ENCODE measurements around the gene RTKN2.

The RTKN2 gene

GRCh38 chr10:62268027-62268398 is 631 bp downstream of the RTKN2 start:
- Histone ChIP-seq H3K9me3 (ENCODE audit: insufficient read depth, low read depth, low read length) (no peaks in the 10 kb centered on the region), H3K36me3 (ENCODE audit: insufficient read depth, low read length) (no peaks in the 10 kb centered on the region), H3K4me2 (ENCODE audit: low read depth, low read length, poor library complexity, severe bottlenecking) (peak overlapping the region; percentile 76), H4K20me1 (ENCODE audit: insufficient read depth, low read length, poor library complexity, severe bottlenecking) (peaks cover 28% of the 10 kb centered on the region), H3F3A (ENCODE audit: low read depth) (peaks cover 9% of the 10 kb centered on the region; the same call in 1 of the 2 replicates), H3K79me2 (ENCODE audit: insufficient read depth, low read length) (peaks cover 55% of the 10 kb centered on the region), H3K9me2 (replicated peaks; ENCODE audit: low read depth, low read length) (no peaks in the 10 kb centered on the region), H2AFZ (ENCODE audit: low read length) (peak overlapping the region; percentile 91), H3K4me1 (ENCODE audit: insufficient read depth, low read length, poor library complexity, severe bottlenecking) (peaks cover 51% of the 10 kb centered on the region), H3K27me3 (ENCODE audit: insufficient read depth, low read length, poor library complexity, severe bottlenecking) (no peaks in the 10 kb centered on the region), H3K4me3 (ENCODE audit: low read length, poor library complexity, severe bottlenecking) (peak overlapping the region; percentile 93), H3K9ac (ENCODE audit: low read depth, low read length, poor library complexity, severe bottlenecking) (peak overlapping the region; percentile 98)
- TF ChIP-seq EZH2phosphoT487 (IDR thresholded peaks at IDR 0.05; ENCODE audit: borderline replicate concordance): no peak
- TF ChIP-seq, protein P1, sequence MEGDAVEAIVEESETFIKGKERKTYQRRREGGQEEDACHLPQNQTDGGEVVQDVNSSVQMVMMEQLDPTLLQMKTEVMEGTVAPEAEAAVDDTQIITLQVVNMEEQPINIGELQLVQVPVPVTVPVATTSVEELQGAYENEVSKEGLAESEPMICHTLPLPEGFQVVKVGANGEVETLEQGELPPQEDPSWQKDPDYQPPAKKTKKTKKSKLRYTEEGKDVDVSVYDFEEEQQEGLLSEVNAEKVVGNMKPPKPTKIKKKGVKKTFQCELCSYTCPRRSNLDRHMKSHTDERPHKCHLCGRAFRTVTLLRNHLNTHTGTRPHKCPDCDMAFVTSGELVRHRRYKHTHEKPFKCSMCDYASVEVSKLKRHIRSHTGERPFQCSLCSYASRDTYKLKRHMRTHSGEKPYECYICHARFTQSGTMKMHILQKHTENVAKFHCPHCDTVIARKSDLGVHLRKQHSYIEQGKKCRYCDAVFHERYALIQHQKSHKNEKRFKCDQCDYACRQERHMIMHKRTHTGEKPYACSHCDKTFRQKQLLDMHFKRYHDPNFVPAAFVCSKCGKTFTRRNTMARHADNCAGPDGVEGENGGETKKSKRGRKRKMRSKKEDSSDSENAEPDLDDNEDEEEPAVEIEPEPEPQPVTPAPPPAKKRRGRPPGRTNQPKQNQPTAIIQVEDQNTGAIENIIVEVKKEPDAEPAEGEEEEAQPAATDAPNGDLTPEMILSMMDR (conservative IDR thresholded peaks at IDR 0.05; ENCODE audit: low read length): no peak

DNA sequence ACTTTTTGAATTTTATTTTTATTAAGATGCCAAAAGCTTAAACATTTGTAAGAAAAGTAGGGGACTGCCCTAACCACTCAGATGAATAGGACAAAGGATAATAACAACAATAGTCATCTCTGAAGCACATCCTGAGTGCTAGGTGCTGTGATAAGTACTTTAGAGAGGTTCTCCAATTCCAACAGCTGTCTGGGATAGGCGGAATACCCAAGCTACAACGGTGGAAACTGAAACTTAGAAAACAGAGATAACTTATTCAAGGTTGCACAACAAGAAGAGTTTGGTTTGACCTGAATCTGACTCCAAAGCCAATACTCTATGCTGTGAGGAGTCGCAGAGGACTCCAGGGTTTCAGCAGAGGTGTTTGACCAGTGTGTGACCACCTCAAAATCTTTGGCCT is 2.0 kb downstream of the RTKN2 start:
- Histone ChIP-seq H3K9me2 (replicated peaks; ENCODE audit: low read depth, low read length) (no peaks in the 10 kb centered on the region), H3K9me3 (ENCODE audit: insufficient read depth, low read depth, low read length) (no peaks in the 10 kb centered on the region), H3K4me2 (ENCODE audit: low read depth, low read length, poor library complexity, severe bottlenecking) (peak overlapping the region; percentile 76), H3K4me1 (ENCODE audit: insufficient read depth, low read length, poor library complexity, severe bottlenecking) (peaks cover 65% of the 10 kb centered on the region), H4K20me1 (ENCODE audit: insufficient read depth, low read length, poor library complexity, severe bottlenecking) (peaks cover 28% of the 10 kb centered on the region), H3K36me3 (ENCODE audit: insufficient read depth, low read length) (no peaks in the 10 kb centered on the region), H3F3A (ENCODE audit: low read depth) (peaks cover 9% of the 10 kb centered on the region; the same call in 1 of the 2 replicates), H3K27me3 (ENCODE audit: insufficient read depth, low read length, poor library complexity, severe bottlenecking) (no peaks in the 10 kb centered on the region), H3K4me3 (ENCODE audit: low read length, poor library complexity, severe bottlenecking) (peak overlapping the region; percentile 93), H3K79me2 (ENCODE audit: insufficient read depth, low read length) (peaks cover 69% of the 10 kb centered on the region), H3K9ac (ENCODE audit: low read depth, low read length, poor library complexity, severe bottlenecking) (peak overlapping the region; percentile 98), H2AFZ (ENCODE audit: low read length) (no peak overlapping the region)
- TF ChIP-seq, protein P1 (conservative IDR thresholded peaks at IDR 0.05; ENCODE audit: low read length): no peak
- TF ChIP-seq EZH2phosphoT487 (IDR thresholded peaks at IDR 0.05; ENCODE audit: borderline replicate concordance): no peak

- Histone ChIP-seq H4K20me1 (ENCODE audit: insufficient read depth, low read length, poor library complexity, severe bottlenecking) (peaks cover 28% of the 10 kb centered on the region), H2AFZ (ENCODE audit: low read length) (no peak overlapping the region), H3K4me3 (ENCODE audit: low read length, poor library complexity, severe bottlenecking) (peak overlapping the region; percentile 93), H3K4me2 (ENCODE audit: low read depth, low read length, poor library complexity, severe bottlenecking) (peak overlapping the region; percentile 76), H3K9me2 (replicated peaks; ENCODE audit: low read depth, low read length) (no peaks in the 10 kb centered on the region), H3K4me1 (ENCODE audit: insufficient read depth, low read length, poor library complexity, severe bottlenecking) (peaks cover 67% of the 10 kb centered on the region), H3F3A (ENCODE audit: low read depth) (peaks cover 9% of the 10 kb centered on the region; the same call in 1 of the 2 replicates), H3K27me3 (ENCODE audit: insufficient read depth, low read length, poor library complexity, severe bottlenecking) (no peaks in the 10 kb centered on the region), H3K79me2 (ENCODE audit: insufficient read depth, low read length) (peaks cover 74% of the 10 kb centered on the region), H3K9me3 (ENCODE audit: insufficient read depth, low read depth, low read length) (no peaks in the 10 kb centered on the region), H3K9ac (ENCODE audit: low read depth, low read length, poor library complexity, severe bottlenecking) (peak overlapping the region; percentile 98), H3K36me3 (ENCODE audit: insufficient read depth, low read length) (no peaks in the 10 kb centered on the region)
- no peak for TF ChIP-seq EZH2phosphoT487 (IDR thresholded peaks at IDR 0.05; ENCODE audit: borderline replicate concordance)
- TF ChIP-seq, protein P1 (conservative IDR thresholded peaks at IDR 0.05; ENCODE audit: low read length): no peak
Measured at GRCh38 chr10:62266147-62266546, 2.5 kb downstream of the RTKN2 start.

Measured in Loucy (cell line).